Activated T-helper 17 cell treated with anti-CD3 and anti-CD28 coated beads, Interleukin-2, amount 50 U/mL, for 72 hours (primary cell): ENCODE measurements around the gene DHX32. TPM values are rescaled to one million over a fixed set of nuclear protein-coding genes. Genes with fewer than 3 reads are reported as not detected.
"Not testable (repeated sequence)": the region's sequence is repeated elsewhere in the genome, so short reads cannot be mapped to it uniquely, and the experiment has no call there.

Source experiments
- ATAC-seq: fragments of 150-1000 bp; cut with Tn5 transposase; replicated peaks from 2 replicates; pipeline ENCODE4 v1.10.0; 2021; ENCODE audit warnings: mild to moderate bottlenecking, moderate library complexity
- H3K27ac Mint-ChIP-seq: one replicate; pipeline ENCODE4 v1.8.0; 2022; ENCODE audit warnings: mixed read lengths
- H3K27me3 Mint-ChIP-seq: one replicate; pipeline ENCODE4 v1.8.0; 2022; ENCODE audit warnings: mixed read lengths
- H3K36me3 Mint-ChIP-seq: one replicate; pipeline ENCODE4 v1.8.0; 2022; ENCODE audit warnings: low read depth, mild to moderate bottlenecking, mixed read lengths
- H3K4me1 Mint-ChIP-seq: one replicate; pipeline ENCODE4 v1.8.0; 2022; ENCODE audit warnings: mixed read lengths
- H3K4me3 Mint-ChIP-seq: one replicate; pipeline ENCODE4 v1.8.0; 2022; ENCODE audit warnings: mild to moderate bottlenecking, mixed read lengths
- H3K9me3 Mint-ChIP-seq: one replicate; pipeline ENCODE4 v1.8.0; 2022; ENCODE audit warnings: mixed read lengths
- total RNA-seq, 2 donors: library from RNA; stranded (reverse); gene quantifications; one replicate each; pipeline ENCODE4 v1.2.3, GENCODE V29; 2022

Gene DHX32
- total RNA-seq, 2 donors from 2014 or later: 28.4 to 38.9 TPM

DNA sequence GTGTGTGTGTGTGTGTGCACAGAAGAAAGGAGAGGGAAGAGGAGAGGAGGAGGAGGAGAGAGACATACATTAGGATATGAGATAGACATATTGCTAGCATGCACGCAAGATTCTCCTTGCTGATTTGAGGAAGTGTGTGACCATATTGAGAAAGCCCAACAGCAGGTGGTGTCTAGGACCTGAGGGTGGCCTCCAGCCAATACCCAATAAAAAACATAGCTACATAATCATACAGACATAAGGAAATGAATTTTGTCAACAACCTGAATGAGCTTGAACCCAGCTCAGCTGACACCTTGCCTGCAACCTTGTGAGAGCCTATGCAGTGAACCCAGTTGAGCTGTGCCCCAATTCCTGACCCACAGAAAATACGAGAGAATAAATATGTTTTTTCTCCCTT lies 26.5 kb upstream of the DHX32 start:
- ATAC-seq, H3K27ac Mint-ChIP-seq: not testable (repeated sequence)
- peaks cover 10% of the 10 kb centered on the region for H3K27me3 Mint-ChIP-seq

GRCh38 chr10:125905069-125905994 lies 24.2 kb upstream of the DHX32 start:
- H3K36me3 Mint-ChIP-seq, H3K9me3 Mint-ChIP-seq, H3K27ac Mint-ChIP-seq, ATAC-seq, H3K4me1 Mint-ChIP-seq, H3K4me3 Mint-ChIP-seq: not testable (repeated sequence)
- H3K27me3 Mint-ChIP-seq: peaks cover 11% of the 10 kb centered on the region

More for the DNA sequence above, 26.5 kb upstream of the DHX32 start:
- not testable (repeated sequence) for H3K4me3 Mint-ChIP-seq, H3K36me3 Mint-ChIP-seq, H3K9me3 Mint-ChIP-seq, H3K4me1 Mint-ChIP-seq

DNA sequence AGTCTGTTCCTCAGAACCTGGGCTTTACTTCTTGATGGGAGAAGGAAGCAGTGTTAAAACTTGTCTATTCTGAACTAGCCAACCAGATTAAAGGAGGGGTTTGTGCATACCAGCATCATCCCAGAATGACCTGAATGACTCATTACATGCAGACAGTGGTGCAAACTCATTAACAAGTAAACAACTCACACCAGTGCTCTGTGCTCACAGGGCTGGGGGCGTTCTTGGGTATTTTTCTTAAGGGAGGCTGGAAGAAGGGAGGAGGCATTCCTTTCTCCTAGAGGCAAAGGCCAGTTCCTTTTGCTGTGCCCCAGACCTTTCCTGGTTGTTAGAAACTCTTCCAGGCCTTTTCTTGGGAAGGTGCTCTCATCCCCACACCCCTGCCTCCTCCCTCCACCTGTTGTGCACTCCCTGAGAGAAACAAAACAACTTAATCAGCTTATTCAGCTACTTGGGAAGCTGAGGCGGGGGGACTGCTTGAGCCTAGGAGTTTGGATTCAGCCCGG lies 22.1 kb upstream of the DHX32 start:
- peaks cover 13% of the 10 kb centered on the region for H3K27me3 Mint-ChIP-seq
- ATAC-seq, H3K9me3 Mint-ChIP-seq, H3K36me3 Mint-ChIP-seq, H3K27ac Mint-ChIP-seq, H3K4me1 Mint-ChIP-seq, H3K4me3 Mint-ChIP-seq: not testable (repeated sequence)

DNA sequence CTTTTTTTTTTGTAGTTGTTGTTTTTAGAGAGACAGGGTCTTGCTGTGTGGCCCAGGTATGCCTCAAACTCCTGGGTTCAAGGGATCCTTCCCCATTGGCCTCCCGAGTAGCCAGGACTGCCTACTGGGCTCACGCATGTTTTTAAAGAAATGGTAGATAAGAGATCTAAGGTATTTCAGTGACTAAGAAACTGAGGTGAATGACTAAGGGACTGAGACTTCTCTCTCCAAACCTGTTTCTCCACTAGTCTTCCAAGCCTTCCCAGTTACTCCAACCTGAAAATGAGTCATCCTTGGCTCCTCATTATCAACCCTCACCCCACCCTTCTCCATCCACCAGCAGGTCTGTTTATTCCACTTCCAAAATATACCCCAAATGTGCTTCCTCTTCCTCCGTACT lies 19.9 kb upstream of the DHX32 start:
- not testable (repeated sequence) for H3K4me3 Mint-ChIP-seq, H3K9me3 Mint-ChIP-seq, H3K4me1 Mint-ChIP-seq, ATAC-seq, H3K27ac Mint-ChIP-seq
- peaks cover 11% of the 10 kb centered on the region for H3K27me3 Mint-ChIP-seq
- H3K36me3 Mint-ChIP-seq: peaks cover 12% of the 10 kb centered on the region

DNA sequence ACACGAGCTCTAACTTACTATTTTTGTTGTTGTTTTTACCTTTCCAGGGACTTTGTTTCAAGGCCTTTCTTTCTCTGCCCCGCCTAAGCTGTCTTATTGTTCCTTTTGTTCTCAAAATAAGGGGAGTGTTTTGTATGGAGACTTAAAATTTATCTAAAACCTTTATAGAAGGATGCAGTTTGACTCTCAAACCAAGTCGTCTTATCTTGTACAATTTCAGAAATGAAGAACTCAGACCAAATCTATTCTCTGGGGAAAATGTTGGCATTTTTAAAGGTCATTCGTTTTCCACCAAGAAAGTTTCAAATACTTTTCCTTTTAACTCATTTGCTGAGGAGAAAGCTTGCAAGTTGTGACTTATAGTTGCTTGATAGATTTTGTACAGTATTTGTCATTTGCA lies 16.2 kb upstream of the DHX32 start:
- not testable (repeated sequence) for H3K4me1 Mint-ChIP-seq, H3K9me3 Mint-ChIP-seq, ATAC-seq, H3K27me3 Mint-ChIP-seq
- H3K4me3 Mint-ChIP-seq: peak overlapping the region; percentile 82
- peak overlapping the region; percentile 81 for H3K27ac Mint-ChIP-seq
- peaks cover 20% of the 10 kb centered on the region for H3K36me3 Mint-ChIP-seq

GRCh38 chr10:125896088-125896934 lies 15.2 kb upstream of the DHX32 start, which contains the start of gene FANK1:
Gene FANK1, plus strand, starts transcription at chr10:125896564. Its CDS starts 79 bp downstream, at chr10:125896643.
- H3K36me3 Mint-ChIP-seq: peaks cover 20% of the 10 kb centered on the region
- H3K9me3 Mint-ChIP-seq: not testable (repeated sequence)

DNA sequence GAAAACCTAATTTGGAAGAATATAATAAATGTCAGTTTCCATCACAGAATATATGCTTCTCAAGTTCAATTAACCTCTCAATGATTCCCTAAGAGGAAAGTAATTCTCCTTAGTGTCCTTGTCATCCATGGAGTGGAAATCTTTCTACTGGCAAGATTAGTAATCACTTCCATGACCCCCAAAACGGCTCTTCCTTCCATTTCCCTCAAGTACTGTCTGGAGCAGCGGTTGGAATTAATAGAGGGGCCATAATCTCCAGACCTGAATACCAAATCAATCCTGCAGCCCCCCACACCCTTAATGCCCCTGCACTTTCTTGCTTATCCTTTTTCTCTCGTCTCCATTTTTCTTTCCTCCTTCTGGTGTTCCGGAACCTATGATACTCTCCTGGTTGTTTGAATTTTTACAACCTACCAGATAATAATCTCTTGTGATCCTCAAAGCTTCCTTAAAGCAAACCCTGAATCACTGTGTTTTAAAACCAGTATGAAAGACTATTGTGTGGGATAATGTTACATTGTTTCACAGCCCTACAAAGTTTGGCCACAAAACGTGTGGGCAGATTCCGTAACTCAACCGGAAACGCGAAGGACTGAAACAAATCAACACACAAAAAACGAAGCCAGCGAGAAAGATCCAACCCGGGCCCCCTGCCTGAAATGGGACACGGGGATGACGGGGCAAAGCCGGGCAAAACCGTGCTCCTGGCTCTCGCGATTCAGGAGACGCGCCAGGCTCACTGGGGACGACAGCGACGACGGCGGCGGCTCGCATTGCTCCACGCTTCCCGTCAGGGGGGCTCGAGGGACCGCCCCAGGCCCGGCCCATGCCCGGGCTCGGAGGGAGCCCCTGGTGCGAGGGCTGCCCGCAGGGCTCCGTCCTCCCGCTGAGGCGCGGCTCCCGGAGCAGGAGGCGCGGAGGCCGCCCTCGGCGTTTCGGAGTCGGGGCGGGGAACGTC lies 14.3 kb upstream of the DHX32 start:
- H3K9me3 Mint-ChIP-seq, H3K4me1 Mint-ChIP-seq, H3K27me3 Mint-ChIP-seq: not testable (repeated sequence)
- H3K4me3 Mint-ChIP-seq: peak overlapping the region; percentile 94
- peak overlapping the region; percentile 94 for H3K27ac Mint-ChIP-seq
- H3K36me3 Mint-ChIP-seq: peaks cover 20% of the 10 kb centered on the region
- ATAC-seq: peak; percentile 68

More at GRCh38 chr10:125896088-125896934, 15.2 kb upstream of the DHX32 start, which contains the start of gene FANK1:
- Mint-ChIP-seq H3K4me3 (peak within 1 kb of the TSS; percentile 94), H3K27ac (peak within 1 kb of the TSS; percentile 94)
- H3K4me1 Mint-ChIP-seq, H3K27me3 Mint-ChIP-seq: not testable (repeated sequence)
- ATAC-seq: peak; percentile 85

DNA sequence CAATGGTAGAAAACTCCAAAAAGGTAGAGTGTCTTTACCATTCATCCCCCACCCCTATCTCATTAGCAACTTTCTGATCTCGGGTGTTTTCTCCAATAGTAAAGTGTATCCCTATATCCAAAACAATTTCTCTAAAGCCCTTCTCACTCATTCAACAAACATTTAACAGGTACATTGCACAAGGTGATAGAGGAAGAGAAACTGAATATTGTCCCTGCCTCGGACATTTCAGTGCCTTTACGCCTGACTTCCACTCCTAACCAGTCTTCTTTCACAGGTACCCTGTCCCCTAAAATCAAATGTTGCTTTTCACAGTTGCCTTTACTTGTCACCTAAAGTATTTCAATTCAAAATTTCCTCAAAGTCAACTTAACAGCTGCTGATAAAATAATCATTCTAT lies 13.1 kb upstream of the DHX32 start:
- not testable (repeated sequence) for H3K27me3 Mint-ChIP-seq, H3K4me1 Mint-ChIP-seq, ATAC-seq, H3K9me3 Mint-ChIP-seq, H3K27ac Mint-ChIP-seq, H3K4me3 Mint-ChIP-seq
- H3K36me3 Mint-ChIP-seq: peaks cover 20% of the 10 kb centered on the region

DNA sequence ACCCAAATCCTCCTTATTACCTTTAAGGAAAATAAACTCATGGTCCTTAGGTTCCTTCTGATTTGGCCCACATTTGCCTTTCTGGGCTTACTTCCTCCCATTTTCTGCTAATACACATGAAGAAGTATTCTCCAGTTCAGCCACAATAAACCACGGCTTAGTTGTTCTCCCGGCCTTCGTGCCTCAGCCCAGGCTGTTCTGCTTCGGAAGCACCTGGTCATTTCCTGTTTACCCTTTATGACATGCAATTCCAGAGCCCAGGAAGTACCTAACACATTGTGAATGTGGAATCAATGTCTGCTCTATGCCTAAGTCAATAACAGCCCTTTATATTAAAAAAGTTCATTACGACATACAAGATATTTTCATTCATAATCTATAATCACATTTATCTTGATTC lies 11.3 kb upstream of the DHX32 start:
- H3K4me3 Mint-ChIP-seq, H3K27ac Mint-ChIP-seq, H3K4me1 Mint-ChIP-seq, H3K27me3 Mint-ChIP-seq, ATAC-seq, H3K9me3 Mint-ChIP-seq: not testable (repeated sequence)
- peaks cover 20% of the 10 kb centered on the region for H3K36me3 Mint-ChIP-seq

DNA sequence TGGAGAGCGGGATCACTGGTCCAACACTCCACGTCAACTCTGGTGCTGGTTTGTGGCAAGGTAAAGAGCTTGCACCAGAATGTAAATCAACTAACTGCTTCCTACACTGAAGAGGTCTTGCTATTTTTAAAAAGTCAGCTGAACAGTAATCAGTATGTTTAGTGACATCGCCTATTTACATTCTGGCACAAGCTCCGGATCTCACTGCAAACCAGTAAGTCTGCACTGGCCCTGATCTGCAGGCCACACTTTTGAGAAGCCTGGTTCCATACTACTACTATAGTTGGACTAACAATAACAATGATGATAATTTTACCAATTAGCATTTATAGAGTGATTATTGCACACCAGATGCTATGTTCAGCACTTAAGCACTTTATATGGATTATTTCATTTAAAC lies 8.3 kb upstream of the DHX32 start:
- not testable (repeated sequence) for H3K27me3 Mint-ChIP-seq, H3K27ac Mint-ChIP-seq, H3K36me3 Mint-ChIP-seq, H3K4me1 Mint-ChIP-seq, ATAC-seq, H3K9me3 Mint-ChIP-seq, H3K4me3 Mint-ChIP-seq

- no peaks in the 10 kb centered on the region for H3K9me3 Mint-ChIP-seq
- H3K27ac Mint-ChIP-seq: no peak overlapping the region
- ATAC-seq: no peak
- no peaks in the 10 kb centered on the region for H3K27me3 Mint-ChIP-seq
- H3K4me1 Mint-ChIP-seq: no peaks in the 10 kb centered on the region
- H3K36me3 Mint-ChIP-seq: peaks cover 5% of the 10 kb centered on the region
- no peak overlapping the region for H3K4me3 Mint-ChIP-seq
These were observed 5.9 kb upstream of the DHX32 start for GRCh38 chr10:125886914-125887512.

DNA sequence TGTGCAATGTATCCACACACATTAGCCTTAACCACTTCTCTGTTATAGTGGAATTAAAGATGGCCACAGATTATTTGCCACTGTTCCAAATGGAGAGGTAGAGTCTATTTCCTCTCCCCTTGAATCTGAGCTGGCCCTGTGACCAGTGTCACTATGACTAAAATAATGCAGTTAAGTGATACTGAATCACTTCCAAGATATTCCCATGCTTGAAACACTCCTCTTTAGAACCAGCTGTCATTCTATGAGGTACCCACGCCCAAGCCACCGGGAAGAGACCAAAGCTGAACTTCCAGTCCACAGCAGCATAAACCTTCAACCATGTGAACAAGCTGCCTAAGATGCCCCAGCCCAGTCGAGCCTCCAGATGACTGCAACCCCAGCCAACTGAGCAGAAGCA lies 2.1 kb upstream of the DHX32 start:
- Mint-ChIP-seq H3K9me3 (no peaks in the 10 kb centered on the region), H3K36me3 (peaks cover 26% of the 10 kb centered on the region), H3K4me3 (no peak overlapping the region), H3K27ac (no peak overlapping the region), H3K4me1 (no peaks in the 10 kb centered on the region), H3K27me3 (no peaks in the 10 kb centered on the region)
- no peak for ATAC-seq

DNA sequence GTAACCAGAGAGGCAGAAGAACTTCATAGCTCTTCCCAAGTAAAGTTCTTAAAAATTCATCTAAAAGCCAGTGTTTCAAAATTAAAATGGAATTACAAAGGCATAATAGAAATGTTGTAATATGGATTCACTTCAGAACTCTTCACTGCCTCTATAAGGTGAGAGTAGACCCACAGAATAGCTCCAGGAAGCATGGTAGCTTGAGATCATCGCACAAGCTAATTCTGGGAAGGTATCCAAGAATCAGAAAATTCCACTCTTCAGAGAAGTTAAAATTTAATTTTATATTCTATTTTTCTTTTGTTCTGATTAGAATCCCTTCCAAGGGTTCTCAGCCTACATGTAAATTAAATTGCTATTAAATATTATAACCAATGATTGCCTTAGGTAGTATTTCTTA lies 1.5 kb upstream of the DHX32 start:
- no peaks in the 10 kb centered on the region for H3K4me1 Mint-ChIP-seq
- H3K4me3 Mint-ChIP-seq: no peak overlapping the region
- ATAC-seq: no peak
- H3K9me3 Mint-ChIP-seq: no peaks in the 10 kb centered on the region
- H3K27me3 Mint-ChIP-seq: no peaks in the 10 kb centered on the region
- peak overlapping the region; percentile 44 for H3K27ac Mint-ChIP-seq
- peaks cover 32% of the 10 kb centered on the region for H3K36me3 Mint-ChIP-seq
